Esophagus squamous epithelium (tissue), 4 donors: Measurements from ENCODE around the gene TMEM30B.

Experiments
- CTCF ChIP-seq, 6 experiments: fragments of 450-650 bp in 4 of 6; fragments of 200-600 bp in 2 of 6; sonication (generic) in 2 of 6; IDR thresholded peaks; one replicate each; pipeline ENCODE4 v1.5.1; 2016 to 2019; ENCODE audit warnings: antibody characterized with exemption in 6 of 6, mild to moderate bottlenecking in 4 of 6, moderate library complexity in 4 of 6
- POLR2A ChIP-seq, 4 donors: fragments of 450-650 bp; IDR thresholded peaks; one replicate each; pipeline ENCODE4 v1.6.1; 2017; ENCODE audit warnings: antibody characterized with exemption in 4 of 4, mild to moderate bottlenecking in 4 of 4, moderate library complexity in 3 of 4

- TF ChIP-seq CTCF (IDR thresholded peaks at IDR 0.05) (no peak), POLR2A (IDR thresholded peaks at IDR 0.05) (no peak)
These were observed 23.6 kb downstream of the TMEM30B start for GRCh38 chr14:61257469-61258057.
